Measurements from ENCODE around the gene FIP1L1. TPM values are rescaled to one million over a fixed set of nuclear protein-coding genes. Genes with fewer than 3 reads are reported as not detected.

Gene FIP1L1
- total and polyA plus RNA-seq, 2 of the 13 experiments (the other 11 are each of a cell fraction or from before 2014, with no cell fraction given): 14.9 to 69.4 TPM

GRCh38 chr4:53507671-53508286 lies 130.3 kb downstream of the FIP1L1 start (continued):
- TF ChIP-seq MLXIP (CRISPR knock-in tag; IDR thresholded peaks at IDR 0.05; ENCODE audit: borderline replicate concordance) (no peak), XRCC5 (optimal IDR thresholded peaks at IDR 0.05; ENCODE audit: low read length) (peak; percentile 17), ZNF33B (CRISPR knock-in tag; IDR thresholded peaks at IDR 0.05) (no peak), ZNF275 (CRISPR knock-in tag; IDR thresholded peaks at IDR 0.05; ENCODE audit: borderline replicate concordance) (0 out of 2 replicates have a peak, but pooled peaks have one; percentile 27), IKZF5 (CRISPR knock-in tag; IDR thresholded peaks at IDR 0.05) (peak; percentile 50; the same call in 1 of the 2 replicates), ATF2 (CRISPR knock-in tag; IDR thresholded peaks at IDR 0.05) (no peak), ZFX (CRISPR knock-in tag; IDR thresholded peaks at IDR 0.05; ENCODE audit: low read depth) (peak; percentile 69), FOSL2 (CRISPR knock-in tag; IDR thresholded peaks at IDR 0.05) (peak; percentile 45), YY1 (IDR thresholded peaks at IDR 0.05; ENCODE audit: insufficient read depth, insufficient replicate concordance, low read depth, low read length) (peak; percentile 82), KLF12 (CRISPR knock-in tag; IDR thresholded peaks at IDR 0.05; ENCODE audit: borderline replicate concordance) (0 out of 2 replicates have a peak, but pooled peaks have one; percentile 54), NONO (IDR thresholded peaks at IDR 0.05) (no peak), NONO (CRISPR knock-in tag; conservative IDR thresholded peaks at IDR 0.05) (0 out of 2 replicates have a peak, but pooled peaks have one; percentile 36), ZBTB1 (CRISPR knock-in tag; IDR thresholded peaks at IDR 0.05; ENCODE audit: borderline replicate concordance) (no peak), PATZ1 (CRISPR knock-in tag; IDR thresholded peaks at IDR 0.05) (peak; percentile 22; the same call in 1 of the 2 replicates), ZNF552 (CRISPR knock-in tag; IDR thresholded peaks at IDR 0.05; ENCODE audit: borderline replicate concordance) (no peak), SALL2 (CRISPR knock-in tag; IDR thresholded peaks at IDR 0.05) (no peak), ZFP41 (CRISPR knock-in tag; IDR thresholded peaks at IDR 0.05; ENCODE audit: borderline replicate concordance) (no peak), FOXJ3 (CRISPR knock-in tag; IDR thresholded peaks at IDR 0.05; ENCODE audit: borderline replicate concordance) (0 out of 2 replicates have a peak, but pooled peaks have one; percentile 20), ZNF441 (CRISPR knock-in tag; IDR thresholded peaks at IDR 0.05; ENCODE audit: borderline replicate concordance) (no peak; the same call in 1 of the 2 replicates), ZNF430 (CRISPR knock-in tag; IDR thresholded peaks at IDR 0.05) (no peak), KDM1A (CRISPR knock-in tag; IDR thresholded peaks at IDR 0.05) (no peak)
